GM18951 (cell line): ENCODE measurements around the gene CNGA3.
"Not testable (repeated sequence)": the region's sequence is repeated elsewhere in the genome, so short reads cannot be mapped to it uniquely, and the experiment has no call there.

Source experiments
- POLR2A ChIP-seq: IDR thresholded peaks from 4 replicates; pipeline ENCODE4 v1.6.1; 2011; ENCODE audit warnings: mild to moderate bottlenecking; ENCODE audit not compliant: insufficient read length, insufficient read depth; ENCODE audit errors: extremely low read depth
- in situ Hi-C: fragments of 300-500 bp; cut with MboI; formaldehyde crosslinking; loops from one replicate; pipeline ENCODE4 v1.12.0; 2022; ENCODE audit warnings: low sequenced_read_pairs, mixed read lengths, inconsistent platforms; ENCODE audit not compliant: unreplicated experiment

Gene CNGA3

DNA sequence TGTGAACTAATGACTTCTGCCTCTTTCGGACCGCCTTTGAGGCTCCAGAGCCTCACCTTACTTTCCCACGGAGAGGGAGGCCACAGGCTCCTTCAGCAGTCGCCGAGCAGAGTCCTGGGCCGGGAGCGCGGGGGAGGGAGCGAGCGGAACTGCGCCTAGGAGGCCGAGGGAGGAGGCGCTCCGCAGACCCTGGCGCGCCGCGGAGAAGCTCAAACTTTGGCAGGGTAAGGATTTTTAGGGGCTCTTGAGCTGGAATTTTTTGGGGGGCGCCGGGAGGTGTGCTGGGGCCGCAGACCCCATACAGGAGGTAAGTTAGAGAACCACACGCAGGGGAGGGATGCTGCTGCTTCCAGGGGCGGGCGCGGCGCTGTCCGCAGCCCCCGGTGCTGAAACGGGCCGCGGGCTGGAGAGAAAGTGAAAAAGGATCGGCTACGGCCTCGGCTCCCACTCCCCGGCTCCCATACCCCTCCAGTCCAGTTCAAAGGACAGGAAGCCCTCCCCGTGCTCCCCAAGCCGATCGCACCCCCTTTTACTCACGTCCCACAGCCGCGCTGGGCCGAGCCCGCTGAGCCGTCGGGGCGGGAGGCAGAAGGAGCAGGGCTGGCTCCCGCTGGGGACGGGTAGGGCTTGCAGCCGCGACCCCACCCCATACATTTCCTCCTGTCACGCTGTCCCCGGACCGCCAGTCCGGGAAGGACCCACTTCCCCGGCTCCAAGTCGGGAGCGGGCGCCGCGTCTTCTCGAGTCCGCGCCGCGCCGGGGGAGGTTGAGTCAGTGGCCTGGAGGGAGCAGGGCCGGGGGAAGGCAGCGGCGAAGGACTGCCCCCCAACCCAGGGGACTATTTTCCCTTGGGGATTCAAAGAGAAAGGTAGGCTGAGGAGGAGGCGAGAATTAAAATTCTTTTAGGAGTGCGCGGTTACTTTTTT is at the start of gene CNGA3:
CNGA3 (plus strand) TSS at position 146 of the 926 bp plus-strand sequence. CDS start 23,520 bp downstream, outside the sequence.
- no peak for TF ChIP-seq POLR2A

DNA sequence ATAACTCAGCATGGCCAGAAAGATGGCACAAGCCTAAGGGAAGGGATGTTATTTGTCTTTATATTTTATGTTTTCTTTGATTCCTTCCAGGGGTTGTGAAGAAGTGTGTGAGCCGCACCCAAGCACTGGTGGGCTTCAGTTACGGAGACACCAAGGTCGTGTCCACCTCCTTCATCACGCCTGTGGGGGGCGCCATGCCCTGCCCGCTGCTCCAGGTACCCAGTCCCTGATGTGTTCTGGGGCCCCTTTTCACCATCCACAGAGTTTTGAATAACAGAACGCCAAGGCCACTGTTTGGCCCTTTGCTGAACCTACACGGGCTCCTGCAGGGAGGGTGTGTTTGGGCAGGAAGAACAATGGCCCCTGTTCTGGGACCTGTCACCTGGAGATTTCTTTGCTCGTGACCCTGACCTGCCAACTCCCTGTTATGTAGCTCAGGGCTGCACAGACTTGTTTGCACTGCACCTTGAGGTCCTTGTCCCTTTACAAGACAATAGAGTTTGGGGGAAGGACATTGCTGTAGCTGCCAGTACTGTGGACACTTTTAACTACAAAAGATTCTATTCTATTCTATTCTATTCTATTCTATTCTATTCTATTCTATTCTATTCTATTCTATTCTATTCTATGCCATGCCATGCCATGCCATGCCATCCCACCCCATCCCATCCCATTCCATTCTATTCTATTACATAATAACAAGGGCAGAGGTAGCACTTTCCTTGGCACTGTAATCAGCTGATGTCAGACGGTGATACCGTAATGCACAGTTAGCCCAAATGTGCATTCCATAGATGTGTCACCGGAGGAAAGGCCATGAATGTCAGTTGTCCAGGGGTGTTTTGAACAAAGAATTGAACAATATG is 48.2 kb upstream of the CNGA3 start:
- in situ Hi-C loops: no loop called here

More for the DNA sequence above, at the start of gene CNGA3:
- in situ Hi-C loops: no loop called here

DNA sequence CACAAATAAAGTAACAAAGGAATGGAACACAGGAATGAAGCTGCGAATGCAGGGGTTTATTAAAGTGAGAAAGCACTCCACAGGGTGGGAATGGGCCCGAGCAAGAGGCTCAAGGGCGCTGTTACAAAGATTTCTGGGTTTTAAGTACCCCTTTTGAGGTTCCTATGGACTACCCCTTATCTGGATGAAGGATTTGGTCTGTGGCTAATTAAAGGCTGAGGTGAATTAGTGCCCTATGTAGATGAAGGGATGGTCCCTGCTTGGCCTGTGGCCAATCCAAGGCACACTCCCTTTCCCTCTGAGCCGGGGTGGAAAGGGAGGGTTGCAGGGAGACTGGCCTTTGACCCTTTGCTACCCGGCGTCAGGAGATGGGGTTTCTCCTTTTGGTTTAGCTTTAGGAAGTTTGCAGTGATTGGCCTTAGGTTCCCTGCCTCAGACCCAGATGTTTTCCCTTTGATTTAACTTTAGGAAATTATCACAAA is 47.5 kb upstream of the CNGA3 start:
- TF ChIP-seq POLR2A: no peak
- in situ Hi-C loops: no loop called here

More for the DNA sequence above, 48.2 kb upstream of the CNGA3 start:
- TF ChIP-seq POLR2A: no peak

DNA sequence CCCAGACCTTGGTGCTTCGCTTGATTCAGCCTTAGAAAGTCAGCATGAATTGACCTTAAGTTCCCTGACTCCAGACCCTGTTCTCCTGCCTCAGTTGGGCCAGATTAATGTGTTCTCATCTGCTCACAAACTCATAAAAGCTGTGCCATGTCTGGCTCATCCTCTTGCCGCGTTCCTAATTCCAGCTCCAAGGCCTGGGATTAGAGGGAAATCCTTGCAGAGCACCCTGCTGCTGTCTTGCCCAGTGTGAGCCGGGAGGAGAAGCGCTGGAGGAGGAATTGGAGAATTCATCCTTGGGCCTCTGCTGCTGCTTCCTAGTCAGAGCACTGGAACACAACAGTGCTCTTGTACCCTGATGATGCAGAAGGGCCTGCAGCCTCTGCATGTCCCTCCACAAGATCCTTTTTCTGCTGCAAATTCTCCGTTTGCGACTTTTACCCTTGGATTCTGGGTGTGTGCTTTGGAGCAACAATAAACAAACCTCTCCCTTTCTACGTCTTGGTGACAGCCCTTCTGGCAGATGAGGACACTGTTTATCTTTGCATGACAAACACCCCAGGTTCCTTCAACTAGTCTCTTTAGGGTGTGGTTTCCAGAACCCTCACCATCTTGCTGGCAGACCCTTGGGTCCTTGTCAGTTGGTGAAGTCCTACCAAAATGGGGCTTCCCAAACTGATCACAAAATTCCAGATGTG is 46.9 kb upstream of the CNGA3 start:
- TF ChIP-seq POLR2A: no peak
- in situ Hi-C loops: no loop called here

DNA sequence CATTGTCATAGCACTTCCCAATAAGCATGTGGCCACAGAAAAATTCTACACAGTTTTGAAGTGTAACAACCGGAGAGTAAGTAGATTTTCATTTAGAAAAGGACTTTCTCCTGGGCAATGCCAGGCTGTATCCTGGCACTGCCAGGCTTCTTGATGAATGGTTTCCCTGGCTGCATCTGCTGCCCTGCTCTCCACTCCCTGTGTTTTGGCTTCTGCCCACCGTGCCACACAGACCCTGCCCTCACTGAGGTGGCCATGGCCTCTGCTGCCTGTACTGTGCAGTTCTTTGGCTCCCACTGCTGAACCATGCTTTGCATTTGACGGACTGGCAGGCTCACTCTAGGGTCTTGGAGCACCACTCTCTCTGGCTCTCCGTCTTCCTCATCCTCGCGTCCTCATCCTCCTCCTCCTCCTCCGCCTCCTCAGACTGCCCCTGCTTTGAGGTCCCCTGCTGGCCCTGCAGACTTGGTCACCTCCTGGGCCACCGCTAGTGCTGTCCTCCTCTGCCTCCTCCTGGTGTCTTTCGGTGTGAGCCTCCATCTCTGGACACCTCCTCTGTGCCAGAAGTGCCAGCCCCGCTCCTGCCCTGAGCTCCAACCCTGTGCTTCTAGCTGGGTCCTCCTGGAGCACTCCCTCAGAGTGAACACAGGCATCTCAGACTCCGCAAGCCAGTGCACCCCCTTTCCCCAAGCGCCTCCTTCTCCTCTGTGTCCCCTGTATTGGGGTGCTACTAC is 45.9 kb upstream of the CNGA3 start:
- TF ChIP-seq POLR2A: no peak
- in situ Hi-C loops: no loop called here

DNA sequence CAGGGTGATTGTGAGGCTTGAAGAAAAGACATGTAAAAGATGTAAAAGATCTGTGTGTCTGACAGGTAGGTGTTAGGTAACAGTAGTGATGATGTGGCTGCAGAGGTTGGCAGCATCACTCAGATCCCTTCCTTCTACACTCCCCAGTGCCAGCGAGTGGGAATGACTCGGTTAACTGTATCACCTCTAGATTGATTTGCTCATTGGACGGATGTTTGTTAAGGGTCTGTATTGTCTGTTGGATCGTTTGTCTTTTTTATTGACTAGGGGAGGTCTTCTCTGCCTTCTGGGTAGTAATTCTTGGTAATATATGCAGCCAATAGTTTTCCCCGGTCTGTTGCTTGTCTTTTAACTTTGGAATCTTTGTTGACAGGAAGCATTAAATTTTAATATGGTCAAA is 44.8 kb upstream of the CNGA3 start:
- in situ Hi-C loops: no loop called here
- TF ChIP-seq POLR2A: no peak

DNA sequence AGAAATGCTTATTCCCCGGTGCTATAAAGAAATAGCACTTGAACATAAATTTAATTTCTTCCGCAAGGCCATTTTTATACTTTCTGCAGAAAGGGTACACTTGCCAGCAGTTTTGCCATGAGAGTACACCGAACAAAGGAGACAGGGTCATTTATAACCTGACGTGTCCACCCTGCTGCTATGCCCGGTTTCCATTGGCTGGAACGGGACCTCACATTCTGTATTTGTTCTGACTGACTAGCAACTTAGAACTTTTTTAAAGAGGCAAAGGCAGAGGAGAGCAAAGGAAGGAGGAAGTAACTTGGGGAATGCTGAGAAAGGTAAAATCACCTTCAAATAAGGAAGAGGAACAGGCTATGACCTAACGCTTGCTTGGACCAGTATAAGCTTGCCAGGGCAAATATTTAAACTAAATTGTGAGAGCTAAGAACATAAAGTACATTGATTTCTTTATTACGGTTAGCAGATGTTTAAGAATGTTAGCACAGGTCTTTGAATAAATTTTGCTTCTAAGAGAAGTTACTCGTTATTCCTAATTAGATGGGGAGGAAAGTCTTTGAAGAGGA is 39.0 kb upstream of the CNGA3 start:
- in situ Hi-C loops: not testable (repeated sequence)

DNA sequence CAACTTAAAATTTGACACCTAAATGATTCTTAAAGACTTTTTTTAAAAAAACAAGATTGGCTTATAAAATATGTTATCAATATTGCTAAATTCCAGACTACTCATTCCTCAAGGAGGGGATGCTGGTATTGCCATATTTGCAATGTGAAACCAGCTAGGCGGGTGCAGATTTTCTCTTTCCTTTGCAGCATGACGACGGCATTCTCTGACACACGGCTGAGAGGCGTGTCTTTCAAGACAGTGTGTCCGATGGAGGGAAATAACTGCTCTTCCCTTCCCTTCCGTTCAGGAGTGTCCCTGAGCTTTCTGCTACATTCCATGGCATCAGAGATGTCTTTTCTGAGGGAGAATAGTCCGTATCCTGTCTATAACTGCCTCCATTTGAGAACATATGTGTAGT is 38.2 kb upstream of the CNGA3 start:
- no peak for TF ChIP-seq POLR2A
- in situ Hi-C loops: no loop called here

DNA sequence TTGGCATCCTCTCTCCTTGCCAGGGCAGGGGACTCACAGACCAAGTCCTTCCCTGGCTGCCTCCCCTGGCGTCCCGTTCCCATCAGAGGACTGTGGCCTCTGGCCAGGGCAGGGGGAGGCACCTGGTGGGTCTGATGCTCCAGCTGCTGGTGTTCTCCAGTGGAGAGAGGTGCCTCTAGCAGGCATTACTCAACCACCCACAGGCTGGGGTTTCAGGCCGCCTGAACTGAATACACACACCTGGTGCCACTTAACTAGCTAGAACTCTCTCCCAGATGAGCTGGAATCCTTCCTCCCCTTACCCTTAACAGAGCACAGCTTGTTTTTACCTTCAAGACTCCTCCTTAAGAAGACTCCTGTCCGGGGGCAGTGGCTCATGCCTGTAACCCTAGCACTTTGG is 37.7 kb upstream of the CNGA3 start:
- in situ Hi-C loops: no loop called here
- TF ChIP-seq POLR2A: no peak

DNA sequence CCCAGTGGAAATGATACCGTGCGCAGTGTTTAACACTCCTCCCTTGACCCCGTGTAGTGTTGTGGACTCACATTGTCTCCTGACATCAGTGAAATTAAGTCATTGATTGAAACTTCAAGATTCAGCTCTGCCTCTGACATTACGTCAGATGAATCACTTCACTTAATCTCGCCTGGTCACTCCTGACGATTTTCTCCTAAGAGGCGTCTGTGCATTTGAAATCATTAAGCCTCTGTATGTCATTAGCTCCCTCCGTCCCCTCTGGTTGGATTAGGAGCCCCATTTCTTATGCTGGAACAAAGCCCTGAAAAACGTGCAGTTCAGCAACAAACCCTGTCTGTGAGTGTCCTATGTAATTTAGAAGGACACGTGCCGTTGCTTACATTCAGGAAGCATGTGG is 36.7 kb upstream of the CNGA3 start:
- no peak for TF ChIP-seq POLR2A
- in situ Hi-C loops: no loop called here

DNA sequence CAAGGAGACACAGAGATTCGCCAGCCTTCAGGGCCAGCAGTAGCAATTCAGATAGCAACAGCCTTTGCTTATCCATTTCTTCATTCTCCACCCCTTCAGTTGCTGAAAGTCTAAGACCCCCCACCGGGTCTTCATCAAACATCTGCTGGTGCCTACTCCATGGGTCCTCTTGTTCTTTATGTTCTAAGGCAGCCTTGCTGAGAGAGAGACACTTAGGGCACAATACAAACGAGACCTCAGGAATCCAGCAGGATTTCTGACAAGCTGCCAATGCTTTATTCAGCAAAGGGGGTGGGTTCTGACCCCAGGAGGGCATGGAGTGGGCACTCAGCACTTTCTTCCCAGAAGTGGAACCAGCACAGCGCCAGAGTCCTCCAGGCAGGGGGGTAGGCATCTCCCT is 36.2 kb upstream of the CNGA3 start:
- no peak for TF ChIP-seq POLR2A
- in situ Hi-C loops: no loop called here

DNA sequence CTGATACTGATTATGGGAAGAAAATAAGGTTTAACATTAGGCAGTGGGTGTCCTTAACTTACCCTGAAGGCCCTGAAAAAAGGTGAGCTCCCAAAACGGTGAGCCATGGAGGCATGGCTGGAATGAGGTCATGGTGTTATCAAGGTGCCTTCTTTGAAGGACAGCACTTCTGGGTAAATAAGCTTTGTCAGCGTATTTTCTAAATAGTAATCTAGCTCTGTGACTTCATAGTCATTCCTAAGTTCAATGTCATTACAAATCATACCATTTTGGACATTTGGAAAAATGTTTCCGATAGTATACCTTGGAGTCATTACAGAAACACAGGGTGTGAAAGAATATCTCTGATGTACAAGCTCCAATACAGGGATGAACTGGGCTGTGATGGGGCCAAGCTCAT is 35.2 kb upstream of the CNGA3 start:
- no peak for TF ChIP-seq POLR2A
- in situ Hi-C loops: no loop called here
